Measurements from ENCODE around the gene RFC3.

- TF ChIP-seq, protein P1, sequence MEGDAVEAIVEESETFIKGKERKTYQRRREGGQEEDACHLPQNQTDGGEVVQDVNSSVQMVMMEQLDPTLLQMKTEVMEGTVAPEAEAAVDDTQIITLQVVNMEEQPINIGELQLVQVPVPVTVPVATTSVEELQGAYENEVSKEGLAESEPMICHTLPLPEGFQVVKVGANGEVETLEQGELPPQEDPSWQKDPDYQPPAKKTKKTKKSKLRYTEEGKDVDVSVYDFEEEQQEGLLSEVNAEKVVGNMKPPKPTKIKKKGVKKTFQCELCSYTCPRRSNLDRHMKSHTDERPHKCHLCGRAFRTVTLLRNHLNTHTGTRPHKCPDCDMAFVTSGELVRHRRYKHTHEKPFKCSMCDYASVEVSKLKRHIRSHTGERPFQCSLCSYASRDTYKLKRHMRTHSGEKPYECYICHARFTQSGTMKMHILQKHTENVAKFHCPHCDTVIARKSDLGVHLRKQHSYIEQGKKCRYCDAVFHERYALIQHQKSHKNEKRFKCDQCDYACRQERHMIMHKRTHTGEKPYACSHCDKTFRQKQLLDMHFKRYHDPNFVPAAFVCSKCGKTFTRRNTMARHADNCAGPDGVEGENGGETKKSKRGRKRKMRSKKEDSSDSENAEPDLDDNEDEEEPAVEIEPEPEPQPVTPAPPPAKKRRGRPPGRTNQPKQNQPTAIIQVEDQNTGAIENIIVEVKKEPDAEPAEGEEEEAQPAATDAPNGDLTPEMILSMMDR (IDR thresholded peaks at IDR 0.05): no peak
- TF ChIP-seq POLR2A (IDR thresholded peaks at IDR 0.05) (no peak), POLR2AphosphoS5 (IDR thresholded peaks at IDR 0.05) (no peak)
These were observed 55.4 kb downstream of the RFC3 start for GRCh38 chr13:33873251-33873908.
